NCI-H524 treated with DMSO at 0.1 percent for 48 hours (cell line): ENCODE data around the gene POLR3E.
"Not testable (repeated sequence)": the region's sequence is repeated elsewhere in the genome, so short reads cannot be mapped to it uniquely, and the experiment has no call there.

ENCODE experiments used
- DNase-seq: peaks from one replicate; lab custom pipeline; 2025; lab: John Stamatoyannopoulos, UW

Gene POLR3E

DNA sequence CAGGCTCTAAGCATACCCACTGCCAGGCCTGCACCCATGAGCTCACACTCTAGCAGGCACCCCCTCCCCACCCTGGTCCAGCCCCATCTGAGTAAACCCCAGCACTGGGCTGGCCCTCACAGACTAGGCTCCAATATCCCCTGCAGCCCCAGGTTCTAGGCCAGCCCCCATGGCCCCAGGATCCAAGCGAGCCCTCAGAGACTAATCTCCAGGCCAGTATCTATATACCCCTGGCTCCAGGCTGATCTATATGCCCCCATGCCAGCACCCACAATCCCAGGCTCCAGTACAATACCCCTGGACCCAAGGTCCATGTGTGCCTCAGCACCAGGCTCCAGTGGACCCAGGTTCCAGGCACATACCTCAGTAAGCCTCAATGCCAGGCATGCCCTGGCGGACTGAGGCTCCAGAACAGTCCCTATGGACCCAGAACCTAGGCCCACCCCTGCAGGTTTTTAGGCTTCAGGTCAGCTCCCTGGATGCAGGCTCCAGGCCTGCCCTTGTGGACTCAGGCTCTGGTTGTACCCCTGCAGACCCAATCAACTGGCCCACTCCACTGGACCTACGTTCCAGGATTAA lies 38.5 kb downstream of the POLR3E start:
- DNase-seq, result no peak

GRCh38 chr16:22336581-22336980 lies 39.4 kb downstream of the POLR3E start:
- no peak for DNase-seq

- no peak for DNase-seq
These were observed 39.8 kb downstream of the POLR3E start for GRCh38 chr16:22337045-22337444.

GRCh38 chr16:22337849-22338635 lies 40.8 kb downstream of the POLR3E start:
- no peak for DNase-seq

DNA sequence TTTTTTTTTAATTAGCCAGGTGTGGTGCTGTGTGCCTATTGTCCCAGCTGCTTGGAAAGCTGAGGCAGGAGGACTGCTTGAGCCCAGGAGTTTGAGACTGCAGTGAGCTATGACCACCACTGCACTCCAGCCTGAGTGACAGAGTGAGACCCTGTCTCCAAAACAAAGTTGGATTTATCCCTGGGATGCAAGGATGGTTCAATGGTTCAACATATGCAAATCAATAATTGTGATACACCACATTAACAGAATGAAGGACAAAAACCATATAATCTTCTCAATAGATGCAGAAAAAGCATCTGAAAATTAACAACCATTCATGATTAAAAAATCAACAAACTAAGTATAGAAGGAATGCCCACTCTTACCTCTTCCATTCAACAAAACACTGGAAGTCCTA lies 43.7 kb downstream of the POLR3E start:
- no peak for DNase-seq

DNA sequence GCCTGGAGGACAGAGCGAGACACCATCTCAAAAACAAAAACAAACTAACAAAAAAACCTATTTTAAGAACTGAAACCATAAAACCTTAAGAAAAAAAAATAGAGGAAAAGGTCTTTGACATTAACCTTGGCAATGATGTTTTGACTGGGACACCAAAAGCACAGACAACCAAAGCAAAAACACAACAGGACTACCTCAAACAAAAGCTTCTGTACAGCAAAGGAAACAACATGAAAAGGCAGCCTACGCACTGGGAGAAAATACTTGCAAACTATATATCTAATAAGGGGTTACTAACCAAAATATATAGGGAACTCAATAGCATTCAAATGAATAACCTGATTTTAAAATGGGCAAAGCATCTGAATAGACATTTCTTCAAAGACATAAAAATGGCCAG lies 44.9 kb downstream of the POLR3E start:
- no peak for DNase-seq

DNA sequence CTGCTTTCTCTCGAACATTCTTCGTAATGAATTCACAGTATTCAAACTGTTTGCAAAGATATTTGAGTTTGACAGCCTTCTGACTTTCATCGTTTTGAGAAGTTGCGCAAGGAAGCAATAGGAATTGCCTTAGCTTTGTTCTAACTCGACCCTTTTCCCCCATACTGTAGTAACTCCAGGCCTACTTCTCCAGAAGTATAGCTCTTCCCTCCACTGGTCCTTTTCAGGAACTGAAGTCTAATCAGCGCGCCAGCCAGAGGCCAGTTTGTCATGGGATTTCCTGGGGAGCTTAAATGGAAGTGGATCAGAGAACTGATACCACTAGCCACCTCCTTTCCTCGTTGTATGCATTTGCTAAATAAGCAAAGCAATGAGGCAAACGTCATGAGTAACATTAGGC lies 49.3 kb downstream of the POLR3E start:
- no peak for DNase-seq

- no peak for DNase-seq
These were observed 50.1 kb downstream of the POLR3E start for GRCh38 chr16:22347100-22347820.

DNA sequence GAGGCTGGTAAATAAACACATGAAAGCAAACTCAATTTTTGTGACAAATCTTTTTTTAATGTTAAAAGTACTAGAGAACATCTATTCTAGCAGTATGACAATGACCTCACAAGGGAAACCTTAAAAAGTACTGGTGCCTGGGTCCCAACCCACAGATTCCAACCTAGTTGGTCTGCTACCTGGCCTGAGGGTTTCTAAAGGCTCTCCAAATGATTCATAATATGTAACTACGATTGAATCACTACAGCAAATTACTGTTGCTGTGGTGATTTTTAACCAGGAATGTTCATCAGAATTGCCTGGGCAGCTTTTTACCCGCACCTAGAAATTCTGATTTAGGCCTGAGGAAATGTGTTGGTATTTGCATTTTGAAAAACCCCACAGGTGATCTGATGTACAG lies 51.1 kb downstream of the POLR3E start:
- no peak for DNase-seq

GRCh38 chr16:22351017-22351416 lies 53.8 kb downstream of the POLR3E start:
- not testable (repeated sequence) for DNase-seq

DNA sequence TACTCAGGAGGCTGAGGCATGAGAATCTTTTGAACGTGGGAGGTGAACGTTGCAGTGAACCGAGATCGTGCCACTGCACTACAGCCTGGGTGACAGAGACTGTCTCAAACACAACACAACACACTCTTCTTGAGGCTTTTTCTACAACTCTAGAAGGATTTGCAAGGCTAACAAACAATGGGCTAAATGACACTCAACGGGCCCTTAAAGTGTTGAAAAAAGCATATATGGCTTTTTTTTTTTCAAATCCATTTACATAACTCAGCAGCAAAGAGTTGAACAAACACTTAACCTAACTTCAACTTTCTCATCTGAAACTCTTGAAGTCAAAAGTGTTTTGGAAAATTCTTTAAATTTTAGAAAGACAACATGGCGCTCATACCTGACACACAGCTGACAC lies 54.9 kb downstream of the POLR3E start:
- DNase-seq, result no peak

- DNase-seq, result no peak
These were observed 55.5 kb downstream of the POLR3E start for GRCh38 chr16:22352723-22353122.

- no peak for DNase-seq
These were observed 56.1 kb downstream of the POLR3E start for GRCh38 chr16:22353191-22353919.

DNA sequence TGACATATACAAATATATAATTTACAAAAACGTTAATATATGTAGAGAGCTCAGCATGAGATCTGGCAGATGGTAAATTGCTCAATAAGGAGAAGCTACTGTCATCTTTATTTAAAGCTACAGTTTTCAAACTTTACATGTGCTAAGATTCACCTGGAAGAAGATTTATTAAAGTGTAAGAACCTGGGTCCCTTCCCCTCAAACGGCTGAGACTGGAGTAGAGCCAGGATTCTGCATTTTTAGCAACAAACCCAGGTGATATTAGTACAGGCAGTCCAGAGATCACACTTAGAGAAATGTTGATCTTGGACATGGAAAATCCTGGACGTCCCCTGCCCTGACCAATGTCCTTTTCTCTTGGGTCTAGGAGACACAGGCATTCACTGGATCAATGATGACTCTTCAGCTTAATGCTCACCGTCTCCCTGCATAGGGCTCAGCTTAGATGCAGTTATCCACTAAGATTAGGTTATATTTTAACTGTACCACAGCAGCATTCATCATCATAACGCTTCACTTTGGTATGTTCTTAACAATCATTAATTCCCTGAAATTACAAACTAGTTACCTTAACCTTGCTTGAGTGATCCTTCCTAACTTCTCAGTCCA lies 56.8 kb downstream of the POLR3E start:
- no peak for DNase-seq

DNA sequence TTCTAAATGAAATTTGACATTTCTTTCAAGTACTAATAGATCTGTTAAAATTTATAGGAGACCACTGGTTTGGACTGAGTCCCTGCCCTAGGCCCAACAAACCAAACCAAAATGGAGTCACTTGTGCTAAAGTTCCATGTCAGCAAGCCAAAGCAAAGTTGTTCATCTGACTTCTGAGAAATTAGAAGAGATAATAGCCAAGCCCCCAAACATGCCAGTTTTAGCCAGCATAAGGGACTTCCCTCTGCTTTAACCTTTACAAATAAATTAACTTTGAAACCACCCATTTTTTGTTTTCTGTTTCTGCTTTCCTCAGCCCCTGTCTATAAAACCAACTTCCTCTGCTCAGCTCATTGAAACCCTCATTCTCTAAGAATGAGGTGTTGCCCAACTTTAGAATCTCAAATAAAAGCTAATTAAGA lies 58.3 kb downstream of the POLR3E start:
- DNase-seq, result no peak

GRCh38 chr16:22356930-22357634 lies 59.9 kb downstream of the POLR3E start:
- no peak for DNase-seq

DNA sequence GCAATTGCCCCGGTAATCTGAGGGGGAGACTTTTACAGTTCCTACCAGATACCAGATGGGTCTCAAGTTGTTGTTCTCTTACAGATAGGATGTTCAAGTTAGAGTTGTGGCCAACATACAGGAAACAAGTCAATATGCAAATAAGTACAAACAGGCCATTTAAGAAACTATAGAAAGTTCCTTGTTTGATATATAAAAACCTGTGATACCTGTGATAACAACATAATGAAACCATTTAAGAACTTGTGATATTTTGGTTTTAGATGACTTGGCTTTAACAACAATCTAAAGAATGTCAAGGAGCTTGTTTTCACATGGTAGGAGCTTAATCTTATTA lies 60.4 kb downstream of the POLR3E start:
- DNase-seq, result no peak

GRCh38 chr16:22358000-22358399 lies 60.8 kb downstream of the POLR3E start:
- no peak for DNase-seq

GRCh38 chr16:22359679-22360078 lies 62.5 kb downstream of the POLR3E start:
- DNase-seq, result no peak

DNA sequence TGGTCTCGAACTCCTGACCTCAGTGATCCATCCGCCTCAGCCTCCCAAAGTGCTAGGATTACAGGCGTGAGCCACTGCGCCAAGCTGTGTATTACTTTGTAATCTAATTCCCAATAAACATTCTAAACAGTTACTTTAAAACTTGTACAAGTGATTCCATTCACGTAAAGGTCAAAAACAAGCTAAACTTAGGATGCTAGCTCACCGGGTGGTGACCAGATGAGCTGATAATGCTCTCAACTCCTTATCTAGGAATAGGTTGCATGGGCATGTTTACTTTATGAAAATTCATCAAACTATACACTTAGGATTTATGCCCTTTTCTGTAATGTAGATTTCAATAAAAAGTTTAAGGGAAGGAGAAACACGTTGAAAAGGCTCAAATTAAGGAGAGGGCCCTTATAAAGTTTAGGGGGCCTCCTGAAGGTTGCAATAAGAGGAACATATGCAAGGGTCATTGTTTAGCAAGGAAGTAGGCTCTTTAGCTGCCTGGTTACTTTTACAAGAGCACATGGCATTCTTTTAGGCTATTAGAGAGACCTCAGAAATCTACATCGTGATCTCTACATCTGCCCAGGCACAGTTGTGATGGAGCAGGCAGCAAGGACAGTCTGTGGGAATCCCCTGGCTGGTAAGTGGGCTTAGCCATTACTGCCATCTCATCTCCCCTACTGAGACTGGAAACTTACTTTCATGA lies 63.9 kb downstream of the POLR3E start:
- no peak for DNase-seq

- no peak for DNase-seq
These were observed 67.0 kb downstream of the POLR3E start for GRCh38 chr16:22364241-22364640.
